ENCODE data around the gene LKAAEAR1. TPM values are rescaled to one million over a fixed set of nuclear protein-coding genes. Genes with fewer than 3 reads are reported as not detected.

LKAAEAR1 gene
- total and polyA plus RNA-seq, 2 of the 13 experiments (the other 11 are each of a cell fraction or from before 2014, with no cell fraction given) = not detected

DNA sequence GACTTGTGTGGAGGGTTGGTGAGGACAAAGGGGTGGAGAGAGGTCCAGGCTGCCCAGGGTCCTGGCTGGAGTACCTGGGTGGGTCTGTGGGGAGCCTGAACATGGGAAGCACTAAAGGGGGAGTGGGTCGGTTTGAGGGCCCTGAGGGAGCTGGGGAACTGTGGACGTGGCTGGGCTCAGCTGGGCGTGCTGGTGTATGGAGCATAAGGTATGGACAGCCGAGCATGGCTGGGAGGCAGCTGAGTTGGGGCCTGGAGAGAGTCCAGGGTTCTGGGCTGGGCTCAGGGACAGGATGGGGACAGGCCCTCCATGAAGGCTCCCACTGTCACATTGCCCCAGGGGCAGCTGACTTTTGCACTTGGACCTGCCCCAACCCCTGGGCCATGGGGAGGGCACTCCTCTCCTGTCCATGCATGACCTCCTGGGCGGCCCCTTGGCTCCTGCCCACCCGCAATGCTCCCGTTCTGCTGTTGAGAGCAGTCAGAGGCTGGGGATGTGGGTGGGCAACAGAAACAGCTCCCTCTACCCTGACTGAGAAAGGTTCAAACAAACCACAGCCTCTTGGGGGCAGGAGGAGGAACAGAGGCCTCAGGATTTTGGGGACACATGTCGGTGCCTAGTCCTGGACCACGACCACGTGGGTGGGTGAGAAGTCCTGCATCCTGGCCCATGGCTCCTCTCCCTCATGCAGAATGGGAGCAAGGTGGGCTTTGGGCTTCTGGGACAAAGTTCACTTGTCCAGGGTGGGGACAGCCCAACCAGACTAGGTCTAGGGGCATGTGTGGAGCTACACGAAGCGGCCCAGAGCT is 43.8 kb downstream of the LKAAEAR1 start (continued):
- TF ChIP-seq, protein P1, sequence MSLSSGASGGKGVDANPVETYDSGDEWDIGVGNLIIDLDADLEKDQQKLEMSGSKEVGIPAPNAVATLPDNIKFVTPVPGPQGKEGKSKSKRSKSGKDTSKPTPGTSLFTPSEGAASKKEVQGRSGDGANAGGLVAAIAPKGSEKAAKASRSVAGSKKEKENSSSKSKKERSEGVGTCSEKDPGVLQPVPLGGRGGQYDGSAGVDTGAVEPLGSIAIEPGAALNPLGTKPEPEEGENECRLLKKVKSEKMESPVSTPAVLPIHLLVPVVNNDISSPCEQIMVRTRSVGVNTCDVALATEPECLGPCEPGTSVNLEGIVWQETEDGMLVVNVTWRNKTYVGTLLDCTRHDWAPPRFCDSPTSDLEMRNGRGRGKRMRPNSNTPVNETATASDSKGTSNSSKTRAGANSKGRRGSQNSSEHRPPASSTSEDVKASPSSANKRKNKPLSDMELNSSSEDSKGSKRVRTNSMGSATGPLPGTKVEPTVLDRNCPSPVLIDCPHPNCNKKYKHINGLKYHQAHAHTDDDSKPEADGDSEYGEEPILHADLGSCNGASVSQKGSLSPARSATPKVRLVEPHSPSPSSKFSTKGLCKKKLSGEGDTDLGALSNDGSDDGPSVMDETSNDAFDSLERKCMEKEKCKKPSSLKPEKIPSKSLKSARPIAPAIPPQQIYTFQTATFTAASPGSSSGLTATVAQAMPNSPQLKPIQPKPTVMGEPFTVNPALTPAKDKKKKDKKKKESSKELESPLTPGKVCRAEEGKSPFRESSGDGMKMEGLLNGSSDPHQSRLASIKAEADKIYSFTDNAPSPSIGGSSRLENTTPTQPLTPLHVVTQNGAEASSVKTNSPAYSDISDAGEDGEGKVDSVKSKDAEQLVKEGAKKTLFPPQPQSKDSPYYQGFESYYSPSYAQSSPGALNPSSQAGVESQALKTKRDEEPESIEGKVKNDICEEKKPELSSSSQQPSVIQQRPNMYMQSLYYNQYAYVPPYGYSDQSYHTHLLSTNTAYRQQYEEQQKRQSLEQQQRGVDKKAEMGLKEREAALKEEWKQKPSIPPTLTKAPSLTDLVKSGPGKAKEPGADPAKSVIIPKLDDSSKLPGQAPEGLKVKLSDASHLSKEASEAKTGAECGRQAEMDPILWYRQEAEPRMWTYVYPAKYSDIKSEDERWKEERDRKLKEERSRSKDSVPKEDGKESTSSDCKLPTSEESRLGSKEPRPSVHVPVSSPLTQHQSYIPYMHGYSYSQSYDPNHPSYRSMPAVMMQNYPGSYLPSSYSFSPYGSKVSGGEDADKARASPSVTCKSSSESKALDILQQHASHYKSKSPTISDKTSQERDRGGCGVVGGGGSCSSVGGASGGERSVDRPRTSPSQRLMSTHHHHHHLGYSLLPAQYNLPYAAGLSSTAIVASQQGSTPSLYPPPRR (CRISPR knock-in tag; IDR thresholded peaks at IDR 0.05; ENCODE audit: borderline replicate concordance) = peak; percentile 61; the same call in 1 of the 2 replicates
- TF ChIP-seq MED8 (CRISPR knock-in tag; IDR thresholded peaks at IDR 0.05; ENCODE audit: insufficient replicate concordance) (peak; percentile 82), PITX1 (CRISPR knock-in tag; IDR thresholded peaks at IDR 0.05) (0 out of 2 replicates have a peak, but pooled peaks have one; percentile 6), SKI (IDR thresholded peaks at IDR 0.05; ENCODE audit: partially characterized antibody) (no peak), KDM4B (CRISPR knock-in tag; IDR thresholded peaks at IDR 0.05) (0 out of 2 replicates have a peak, but pooled peaks have one; percentile 37), ZNF816 (CRISPR knock-in tag; IDR thresholded peaks at IDR 0.05; ENCODE audit: borderline replicate concordance) (no peak), SP5 (CRISPR knock-in tag; IDR thresholded peaks at IDR 0.05; ENCODE audit: borderline replicate concordance, low read depth) (peak; percentile 71), HMGXB3 (CRISPR knock-in tag; IDR thresholded peaks at IDR 0.05; ENCODE audit: borderline replicate concordance) (no peak), ZNF383 (CRISPR knock-in tag; IDR thresholded peaks at IDR 0.05; ENCODE audit: borderline replicate concordance) (no peak)
- TF ChIP-seq, protein P2, sequence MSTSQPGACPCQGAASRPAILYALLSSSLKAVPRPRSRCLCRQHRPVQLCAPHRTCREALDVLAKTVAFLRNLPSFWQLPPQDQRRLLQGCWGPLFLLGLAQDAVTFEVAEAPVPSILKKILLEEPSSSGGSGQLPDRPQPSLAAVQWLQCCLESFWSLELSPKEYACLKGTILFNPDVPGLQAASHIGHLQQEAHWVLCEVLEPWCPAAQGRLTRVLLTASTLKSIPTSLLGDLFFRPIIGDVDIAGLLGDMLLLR (CRISPR knock-in tag; IDR thresholded peaks at IDR 0.05) = peak; percentile 59; the same call in 1 of the 2 replicates

All from HepG2 (cell line).